Right lobe of liver (tissue), 4 donors: ENCODE results near the gene OXCT1.

Source experiments
- POLR2A ChIP-seq: fragments of 450-650 bp; IDR thresholded peaks from one replicate; pipeline ENCODE4 v1.6.1; 2017; ENCODE audit warnings: antibody characterized with exemption, mild to moderate bottlenecking
- TF ChIP-seq, protein P1 (sequence below), 4 donors: fragments of 200-600 bp in 3 of 4; fragments of 450-650 bp in 1 of 4; IDR thresholded peaks; one replicate each; pipeline versions ENCODE4 v1.5.1 to v1.8.0; 2016 to 2022; ENCODE audit warnings: antibody characterized with exemption in 4 of 4, mild to moderate bottlenecking in 2 of 4
- donor health status: DM: no; HTN: no; CAD: no.
- donor health status: DM: no; HTN: no; CAD: no.
- donor health status: DM: no; HTN: yes; CAD: no.

DNA sequence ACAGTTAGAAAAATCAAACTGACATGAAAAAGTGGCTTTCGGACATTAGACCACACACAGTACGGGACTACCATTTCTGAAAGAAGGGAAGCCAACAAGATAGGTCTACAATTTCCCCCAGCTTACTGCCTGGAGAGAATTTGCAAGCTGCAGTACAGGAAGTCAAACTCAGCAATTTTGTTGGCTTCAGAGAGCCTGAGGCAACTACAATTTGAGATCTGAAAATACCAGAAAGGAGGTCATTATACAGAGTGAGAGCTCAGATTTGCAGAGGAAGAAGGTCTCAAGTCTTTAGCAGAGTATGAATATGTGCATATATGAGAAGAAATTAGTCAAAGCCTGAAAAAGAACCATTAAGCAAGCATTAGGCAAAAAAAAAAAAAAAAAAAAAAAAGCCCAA lies 83.0 kb downstream of the OXCT1 start:
- TF ChIP-seq POLR2A: no peak
- TF ChIP-seq, protein P1, sequence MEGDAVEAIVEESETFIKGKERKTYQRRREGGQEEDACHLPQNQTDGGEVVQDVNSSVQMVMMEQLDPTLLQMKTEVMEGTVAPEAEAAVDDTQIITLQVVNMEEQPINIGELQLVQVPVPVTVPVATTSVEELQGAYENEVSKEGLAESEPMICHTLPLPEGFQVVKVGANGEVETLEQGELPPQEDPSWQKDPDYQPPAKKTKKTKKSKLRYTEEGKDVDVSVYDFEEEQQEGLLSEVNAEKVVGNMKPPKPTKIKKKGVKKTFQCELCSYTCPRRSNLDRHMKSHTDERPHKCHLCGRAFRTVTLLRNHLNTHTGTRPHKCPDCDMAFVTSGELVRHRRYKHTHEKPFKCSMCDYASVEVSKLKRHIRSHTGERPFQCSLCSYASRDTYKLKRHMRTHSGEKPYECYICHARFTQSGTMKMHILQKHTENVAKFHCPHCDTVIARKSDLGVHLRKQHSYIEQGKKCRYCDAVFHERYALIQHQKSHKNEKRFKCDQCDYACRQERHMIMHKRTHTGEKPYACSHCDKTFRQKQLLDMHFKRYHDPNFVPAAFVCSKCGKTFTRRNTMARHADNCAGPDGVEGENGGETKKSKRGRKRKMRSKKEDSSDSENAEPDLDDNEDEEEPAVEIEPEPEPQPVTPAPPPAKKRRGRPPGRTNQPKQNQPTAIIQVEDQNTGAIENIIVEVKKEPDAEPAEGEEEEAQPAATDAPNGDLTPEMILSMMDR (IDR thresholded peaks at IDR 0.05): no peak
